Astrocyte (in vitro differentiated cells and primary cell): ENCODE results near the gene PRKAG2.

ENCODE experiments used
- CTCF ChIP-seq: IDR thresholded peaks from 2 replicates; pipeline ENCODE4 v1.5.1; 2011; ENCODE audit warnings: low read depth, mild to moderate bottlenecking, inconsistent platforms, low read length, moderate library complexity; ENCODE audit not compliant: insufficient read depth
- EZH2 ChIP-seq: IDR thresholded peaks from 2 replicates; pipeline ENCODE4 v1.6.1; 2012; ENCODE audit warnings: mild to moderate bottlenecking, low read length, inconsistent platforms; ENCODE audit not compliant: insufficient read depth

- TF ChIP-seq CTCF (no peak), EZH2 (no peak)
Measured at GRCh38 chr7:151924508-151924907, 47.6 kb upstream of the PRKAG2 start.
